ENCODE results near the gene ASAP3.
A peak's percentile ranks its signal among the peaks of the same experiment; 100 is the strongest.

Gene ASAP3

GRCh38 chr1:23389837-23390321, 94.1 kb downstream of the ASAP3 start:
- DNase-seq, result no peak
- Histone ChIP-seq H2BK12ac (ENCODE audit: low read length in 2 of 2) (no peak overlapping the region), H4K8ac (ENCODE audit: low read length) (no peak overlapping the region), H3K36me3 (ENCODE audit: control insufficient read depth in 1 of 2, insufficient read depth in 2 of 2, low read depth in 1 of 2, low read length in 2 of 2) (peaks cover 4 to 23% of the 10 kb centered on the region in 2 experiments), H3K14ac (ENCODE audit: low read length in 2 of 2) (no peak overlapping the region), H3K4me2 (ENCODE audit: low read length, poor library complexity, severe bottlenecking) (no peak overlapping the region), H4K91ac (ENCODE audit: low read length) (peak overlapping the region; percentile 29), H3K9me3 (ENCODE audit: control insufficient read depth, low read length) (no peaks in the 10 kb centered on the region), H3K79me1 (replicated peaks; ENCODE audit: low read length, poor library complexity, severe bottlenecking) (no peaks in the 10 kb centered on the region), H3K4ac (ENCODE audit: low read depth in 1 of 2, low read length in 2 of 2) (no peak overlapping the region), H2BK5ac (ENCODE audit: low read depth, low read length, poor library complexity, severe bottlenecking) (no peak overlapping the region), H3K9ac (ENCODE audit: low read length) (no peak overlapping the region), H2BK15ac (ENCODE audit: low read depth, poor library complexity, severe bottlenecking) (no peak overlapping the region), H2BK120ac (ENCODE audit: low read depth, low read length) (peak overlapping the region; percentile 65), H3K23ac (ENCODE audit: low read length in 2 of 2) (no peak overlapping the region), H2AFZ (ENCODE audit: low read depth, low read length) (no peak overlapping the region), H3K4me3 (ENCODE audit: insufficient read depth in 1 of 2, low read depth in 1 of 2, low read length in 2 of 2) (no peak overlapping the region), H3K27ac (ENCODE audit: low read length, poor library complexity, severe bottlenecking) (no peak overlapping the region), H3K27me3 (ENCODE audit: control insufficient read depth in 1 of 2, insufficient read depth in 1 of 2, low read length in 2 of 2) (no peaks in the 10 kb centered on the region), H3K18ac (ENCODE audit: low read depth in 1 of 2, low read length in 2 of 2) (peak overlapping the region in 1 of 2 experiments; percentile 30), H3K4me1 (ENCODE audit: control insufficient read depth, insufficient read depth, low read depth, low read length) (peaks cover 16% of the 10 kb centered on the region), H2AK5ac (ENCODE audit: low read length, severe bottlenecking) (no peak overlapping the region)
- 74% methylated on average over 9 of the region's 9 CpGs for WGBS

- WGBS, result 94% methylated on average over 8 of the region's 8 CpGs
Measured at GRCh38 chr1:23387494-23387893, 96.5 kb downstream of the ASAP3 start.

GRCh38 chr1:23385119-23385621, 98.8 kb downstream of the ASAP3 start:
- peaks cover 4% of the 10 kb centered on the region for H3K9me3 ChIP-seq (ENCODE audit: control insufficient read depth, low read length)

More at GRCh38 chr1:23387494-23387893, 96.5 kb downstream of the ASAP3 start:
- H3K18ac ChIP-seq (ENCODE audit: low read depth in 1 of 2, low read length in 2 of 2), result peak overlapping the region in 1 of 2 experiments; percentile 14
- no peak overlapping the region for H3K4ac ChIP-seq (ENCODE audit: low read depth in 1 of 2, low read length in 2 of 2)
- DNase-seq, result no peak
- no peak overlapping the region for H3K27ac ChIP-seq (ENCODE audit: low read length, poor library complexity, severe bottlenecking)
- no peaks in the 10 kb centered on the region for H3K27me3 ChIP-seq (ENCODE audit: control insufficient read depth in 1 of 2, insufficient read depth in 1 of 2, low read length in 2 of 2)
- H3K4me3 ChIP-seq (ENCODE audit: insufficient read depth in 1 of 2, low read depth in 1 of 2, low read length in 2 of 2), result no peak overlapping the region
- peak overlapping the region; percentile 43 for H4K91ac ChIP-seq (ENCODE audit: low read length)
- H4K8ac ChIP-seq (ENCODE audit: low read length), result peak overlapping the region; percentile 13
- no peak overlapping the region for H3K9ac ChIP-seq (ENCODE audit: low read length)
- H2BK5ac ChIP-seq (ENCODE audit: low read depth, low read length, poor library complexity, severe bottlenecking), result no peak overlapping the region
- peaks cover 8% of the 10 kb centered on the region for H3K4me1 ChIP-seq (ENCODE audit: control insufficient read depth, insufficient read depth, low read depth, low read length)
- H2BK12ac ChIP-seq (ENCODE audit: low read length in 2 of 2), result peak overlapping the region in 1 of 2 experiments; percentile 61
- no peak overlapping the region for H2AK5ac ChIP-seq (ENCODE audit: low read length, severe bottlenecking)
- H3K9me3 ChIP-seq (ENCODE audit: control insufficient read depth, low read length), result peaks cover 2% of the 10 kb centered on the region
- no peaks in the 10 kb centered on the region for H3K79me1 ChIP-seq (replicated peaks; ENCODE audit: low read length, poor library complexity, severe bottlenecking)
- H2BK120ac ChIP-seq (ENCODE audit: low read depth, low read length), result no peak overlapping the region
- H2AFZ ChIP-seq (ENCODE audit: low read depth, low read length), result no peak overlapping the region
- no peak overlapping the region for H3K23ac ChIP-seq (ENCODE audit: low read length in 2 of 2)
- H3K14ac ChIP-seq (ENCODE audit: low read length in 2 of 2), result no peak overlapping the region
- H3K36me3 ChIP-seq (ENCODE audit: control insufficient read depth in 1 of 2, insufficient read depth in 2 of 2, low read depth in 1 of 2, low read length in 2 of 2), result peaks cover 10 to 36% of the 10 kb centered on the region in 2 experiments
- no peak overlapping the region for H2BK15ac ChIP-seq (ENCODE audit: low read depth, poor library complexity, severe bottlenecking)
- no peak overlapping the region for H3K4me2 ChIP-seq (ENCODE audit: low read length, poor library complexity, severe bottlenecking)

GRCh38 chr1:23384312-23385058, 99.5 kb downstream of the ASAP3 start:
- Histone ChIP-seq H4K91ac (ENCODE audit: low read length) (peak overlapping the region; percentile 80), H3K79me1 (replicated peaks; ENCODE audit: low read length, poor library complexity, severe bottlenecking) (peaks cover 1% of the 10 kb centered on the region), H3K4me1 (ENCODE audit: control insufficient read depth, insufficient read depth, low read depth, low read length) (peaks cover 8% of the 10 kb centered on the region), H3K14ac (ENCODE audit: low read length in 2 of 2) (no peak overlapping the region), H3K4ac (ENCODE audit: low read depth in 1 of 2, low read length in 2 of 2) (peak overlapping the region in 1 of 2 experiments; percentile 13), H3K4me3 (ENCODE audit: insufficient read depth in 1 of 2, low read depth in 1 of 2, low read length in 2 of 2) (no peak overlapping the region), H3K36me3 (ENCODE audit: control insufficient read depth in 1 of 2, insufficient read depth in 2 of 2, low read depth in 1 of 2, low read length in 2 of 2) (peaks cover 10 to 44% of the 10 kb centered on the region in 2 experiments), H4K8ac (ENCODE audit: low read length) (peak overlapping the region; percentile 87), H3K9me3 (ENCODE audit: control insufficient read depth, low read length) (peaks cover 4% of the 10 kb centered on the region), H3K27ac (ENCODE audit: low read length, poor library complexity, severe bottlenecking) (peak overlapping the region; percentile 5), H3K23ac (ENCODE audit: low read length in 2 of 2) (no peak overlapping the region), H2BK15ac (ENCODE audit: low read depth, poor library complexity, severe bottlenecking) (peak overlapping the region; percentile 53), H2BK12ac (ENCODE audit: low read length in 2 of 2) (peak overlapping the region; percentile 66 to 88), H2BK5ac (ENCODE audit: low read depth, low read length, poor library complexity, severe bottlenecking) (no peak overlapping the region), H2AK5ac (ENCODE audit: low read length, severe bottlenecking) (no peak overlapping the region), H3K4me2 (ENCODE audit: low read length, poor library complexity, severe bottlenecking) (no peak overlapping the region), H3K9ac (ENCODE audit: low read length) (no peak overlapping the region), H2BK120ac (ENCODE audit: low read depth, low read length) (no peak overlapping the region), H3K18ac (ENCODE audit: low read depth in 1 of 2, low read length in 2 of 2) (peak overlapping the region; percentile 58 to 78), H3K27me3 (ENCODE audit: control insufficient read depth in 1 of 2, insufficient read depth in 1 of 2, low read length in 2 of 2) (no peaks in the 10 kb centered on the region), H2AFZ (ENCODE audit: low read depth, low read length) (no peak overlapping the region)
- DNase-seq, result peak; percentile 90
- WGBS, result 56% methylated on average over 11 of the region's 11 CpGs

More at GRCh38 chr1:23385119-23385621, 98.8 kb downstream of the ASAP3 start:
- Histone ChIP-seq H3K14ac (ENCODE audit: low read length in 2 of 2) (peak overlapping the region in 1 of 2 experiments; percentile 8), H2AK5ac (ENCODE audit: low read length, severe bottlenecking) (no peak overlapping the region), H3K9ac (ENCODE audit: low read length) (no peak overlapping the region), H3K4ac (ENCODE audit: low read depth in 1 of 2, low read length in 2 of 2) (peak overlapping the region; percentile 27 to 39), H2BK12ac (ENCODE audit: low read length in 2 of 2) (peak overlapping the region in 1 of 2 experiments; percentile 42), H3K18ac (ENCODE audit: low read depth in 1 of 2, low read length in 2 of 2) (peak overlapping the region; percentile 59 to 78), H4K8ac (ENCODE audit: low read length) (peak overlapping the region; percentile 87), H3K79me1 (replicated peaks; ENCODE audit: low read length, poor library complexity, severe bottlenecking) (no peaks in the 10 kb centered on the region), H3K4me2 (ENCODE audit: low read length, poor library complexity, severe bottlenecking) (no peak overlapping the region), H2AFZ (ENCODE audit: low read depth, low read length) (no peak overlapping the region), H4K91ac (ENCODE audit: low read length) (peak overlapping the region; percentile 91), H3K4me3 (ENCODE audit: insufficient read depth in 1 of 2, low read depth in 1 of 2, low read length in 2 of 2) (no peak overlapping the region), H3K23ac (ENCODE audit: low read length in 2 of 2) (no peak overlapping the region), H3K27ac (ENCODE audit: low read length, poor library complexity, severe bottlenecking) (peak overlapping the region; percentile 5), H2BK120ac (ENCODE audit: low read depth, low read length) (peak overlapping the region; percentile 4), H2BK15ac (ENCODE audit: low read depth, poor library complexity, severe bottlenecking) (no peak overlapping the region), H2BK5ac (ENCODE audit: low read depth, low read length, poor library complexity, severe bottlenecking) (no peak overlapping the region), H3K36me3 (ENCODE audit: control insufficient read depth in 1 of 2, insufficient read depth in 2 of 2, low read depth in 1 of 2, low read length in 2 of 2) (peaks cover 10 to 44% of the 10 kb centered on the region in 2 experiments), H3K27me3 (ENCODE audit: control insufficient read depth in 1 of 2, insufficient read depth in 1 of 2, low read length in 2 of 2) (no peaks in the 10 kb centered on the region), H3K4me1 (ENCODE audit: control insufficient read depth, insufficient read depth, low read depth, low read length) (peaks cover 8% of the 10 kb centered on the region)
- WGBS, result 68% methylated on average over 14 of the region's 14 CpGs
- DNase-seq, result peak; percentile 65

Measured in mesenchymal stem cell (in vitro differentiated cells and primary cell).